Raji (cell line): ENCODE results near the gene MDGA2.

Experiments
- POLR2A ChIP-seq: IDR thresholded peaks from 2 replicates; pipeline ENCODE4 v1.6.1; 2011; ENCODE audit warnings: low read depth, low read length, control low read depth; ENCODE audit not compliant: insufficient read depth

Gene MDGA2

GRCh38 chr14:47549886-47550285 lies 125.5 kb downstream of the MDGA2 start:
- no peak for TF ChIP-seq POLR2A

GRCh38 chr14:47543459-47543858 lies 131.9 kb downstream of the MDGA2 start:
- no peak for TF ChIP-seq POLR2A

- TF ChIP-seq POLR2A, result no peak
Observed at GRCh38 chr14:47541662-47542061, 133.7 kb downstream of the MDGA2 start.

- no peak for TF ChIP-seq POLR2A
Observed at GRCh38 chr14:47539031-47539461, 136.4 kb downstream of the MDGA2 start.

GRCh38 chr14:47536341-47536740 lies 139.1 kb downstream of the MDGA2 start:
- no peak for TF ChIP-seq POLR2A

- no peak for TF ChIP-seq POLR2A
Observed at GRCh38 chr14:47526591-47527244, 148.7 kb downstream of the MDGA2 start.

- TF ChIP-seq POLR2A, result no peak
Observed at GRCh38 chr14:47524524-47524923, 150.9 kb downstream of the MDGA2 start.

GRCh38 chr14:47520382-47520781 lies 155.0 kb downstream of the MDGA2 start:
- TF ChIP-seq POLR2A, result no peak

- TF ChIP-seq POLR2A, result no peak
Observed at GRCh38 chr14:47511829-47512228, 163.6 kb downstream of the MDGA2 start.

GRCh38 chr14:47509957-47510356 lies 165.4 kb downstream of the MDGA2 start:
- TF ChIP-seq POLR2A, result no peak

GRCh38 chr14:47507861-47508260 lies 167.5 kb downstream of the MDGA2 start:
- TF ChIP-seq POLR2A, result no peak

- no peak for TF ChIP-seq POLR2A
Observed at GRCh38 chr14:47500369-47500768, 175.0 kb downstream of the MDGA2 start.

GRCh38 chr14:47490766-47491165 lies 184.6 kb downstream of the MDGA2 start:
- TF ChIP-seq POLR2A, result no peak

- no peak for TF ChIP-seq POLR2A
Observed at GRCh38 chr14:47490353-47490752, 185.1 kb downstream of the MDGA2 start.

- TF ChIP-seq POLR2A, result no peak
Observed at GRCh38 chr14:47485421-47485820, 190.0 kb downstream of the MDGA2 start.

GRCh38 chr14:47483449-47483848 lies 192.0 kb downstream of the MDGA2 start:
- no peak for TF ChIP-seq POLR2A

GRCh38 chr14:47471075-47471474 lies 204.3 kb downstream of the MDGA2 start:
- TF ChIP-seq POLR2A, result no peak
